Stimulated activated CD4-positive, alpha-beta T cell treated with anti-CD3 and anti-CD28 coated beads, Interleukin-15, amount 100 ng/mL, for 1 hour (primary cell): ENCODE measurements around the gene NEK6.

Experiments
- DNase-seq, 2 donors: peaks; one replicate each; pipeline ENCODE4 v3.0.0-alpha.2; 2020; ENCODE audit warnings: low read depth in 1 of 2, low spot score in 1 of 2

The NEK6 gene

GRCh38 chr9:124366476-124367220, 108.9 kb downstream of the NEK6 start:
- no peak for DNase-seq

- no peak for DNase-seq
These were observed 110.9 kb downstream of the NEK6 start for GRCh38 chr9:124368692-124369091.

- DNase-seq: no peak
These were observed 111.6 kb downstream of the NEK6 start for GRCh38 chr9:124369231-124369797.

- DNase-seq: no peak
These were observed 113.3 kb downstream of the NEK6 start for GRCh38 chr9:124370896-124371582.

GRCh38 chr9:124372038-124372437, 114.3 kb downstream of the NEK6 start:
- DNase-seq: no peak

- no peak for DNase-seq
These were observed 115.6 kb downstream of the NEK6 start for GRCh38 chr9:124373386-124373785.

- DNase-seq: no peak
These were observed 116.1 kb downstream of the NEK6 start for GRCh38 chr9:124373851-124374250.

GRCh38 chr9:124375726-124376125, 118.0 kb downstream of the NEK6 start:
- DNase-seq: no peak

GRCh38 chr9:124376329-124376728, 118.6 kb downstream of the NEK6 start:
- no peak for DNase-seq

- no peak for DNase-seq
These were observed 120.0 kb downstream of the NEK6 start for GRCh38 chr9:124377551-124378406.

- DNase-seq: no peak
These were observed 123.6 kb downstream of the NEK6 start for GRCh38 chr9:124381170-124381945.

GRCh38 chr9:124384210-124384609, 126.5 kb downstream of the NEK6 start:
- DNase-seq: no peak

GRCh38 chr9:124384846-124385245, 127.1 kb downstream of the NEK6 start:
- DNase-seq: no peak

GRCh38 chr9:124385623-124386022, 127.9 kb downstream of the NEK6 start:
- DNase-seq: no peak

- DNase-seq: no peak
These were observed 128.5 kb downstream of the NEK6 start for GRCh38 chr9:124386201-124386600.

- no peak for DNase-seq
These were observed 130.7 kb downstream of the NEK6 start for GRCh38 chr9:124388275-124389048.

GRCh38 chr9:124389146-124389939, 131.6 kb downstream of the NEK6 start:
- DNase-seq: no peak

- no peak for DNase-seq
These were observed 133.3 kb downstream of the NEK6 start for GRCh38 chr9:124390794-124391658.
